ENCODE data around the gene ELMO1. TPM values are rescaled to one million over a fixed set of nuclear protein-coding genes. Genes with fewer than 3 reads are reported as not detected.

Gene ELMO1
- total and polyA plus RNA-seq, 8 donors: 18.2 to 55.3 (median 45.6) TPM

GRCh38 chr7:37394158-37394557 lies 54.5 kb downstream of the ELMO1 start:
- Histone ChIP-seq H3K9me3 (no peaks in the 10 kb centered on the region), H3K27me3 (no peaks in the 10 kb centered on the region), H3K4me1 (peaks cover 8 to 22% of the 10 kb centered on the region in 2 donors), H3K4me3 (no peak overlapping the region), H3K27ac (no peak overlapping the region), H3K36me3 (no peaks in the 10 kb centered on the region)
- intact Hi-C loops (cut with DNase I): no loop called here
- DNase-seq (no peak), ATAC-seq (no peak)
- TF ChIP-seq CTCF (IDR thresholded peaks at IDR 0.05): no peak

- no peaks in the 10 kb centered on the region for H3K36me3 ChIP-seq
- intact Hi-C loops (cut with DNase I): no loop called here
- TF ChIP-seq CTCF (IDR thresholded peaks at IDR 0.05): no peak
- DNase-seq (no peak), ATAC-seq (no peak)
- peaks cover 8 to 22% of the 10 kb centered on the region in 2 donors for H3K4me1 ChIP-seq
- no peaks in the 10 kb centered on the region for H3K27me3 ChIP-seq
- H3K27ac ChIP-seq: peak overlapping the region in 1 of 2 donors; percentile 23
- no peaks in the 10 kb centered on the region for H3K9me3 ChIP-seq
- no peak overlapping the region for H3K4me3 ChIP-seq
Observed at GRCh38 chr7:37393476-37393875, 55.2 kb downstream of the ELMO1 start.

GRCh38 chr7:37392673-37393017 lies 56.0 kb downstream of the ELMO1 start:
- TF ChIP-seq CTCF (IDR thresholded peaks at IDR 0.05): no peak
- Histone ChIP-seq H3K9me3 (no peaks in the 10 kb centered on the region), H3K27ac (peak overlapping the region in 1 of 2 donors; percentile 67), H3K27me3 (no peaks in the 10 kb centered on the region), H3K36me3 (no peaks in the 10 kb centered on the region), H3K4me1 (peaks cover 8 to 22% of the 10 kb centered on the region in 2 donors), H3K4me3 (no peak overlapping the region)
- intact Hi-C loops (cut with DNase I): no loop called here
- ATAC-seq: no peak
- DNase-seq: no peak

- H3K9me3 ChIP-seq: no peaks in the 10 kb centered on the region
- intact Hi-C loops (cut with DNase I): no loop called here
- H3K27me3 ChIP-seq: no peaks in the 10 kb centered on the region
- no peak overlapping the region for H3K4me3 ChIP-seq
- no peaks in the 10 kb centered on the region for H3K36me3 ChIP-seq
- H3K4me1 ChIP-seq: peaks cover 8 to 24% of the 10 kb centered on the region in 2 donors
- peak overlapping the region; percentile 8 to 67 for H3K27ac ChIP-seq
- TF ChIP-seq CTCF (IDR thresholded peaks at IDR 0.05): no peak
- DNase-seq (no peak), ATAC-seq (peak; percentile 63)
Observed at GRCh38 chr7:37391791-37392672, 56.6 kb downstream of the ELMO1 start.

GRCh38 chr7:37390114-37390513 lies 58.5 kb downstream of the ELMO1 start:
- Histone ChIP-seq H3K4me3 (no peak overlapping the region), H3K4me1 (peaks cover 8 to 39% of the 10 kb centered on the region in 2 donors), H3K9me3 (no peaks in the 10 kb centered on the region), H3K36me3 (no peaks in the 10 kb centered on the region), H3K27ac (peak overlapping the region in 1 of 2 donors; percentile 41), H3K27me3 (no peaks in the 10 kb centered on the region)
- DNase-seq (no peak), ATAC-seq (peak; percentile 22)
- no peak for TF ChIP-seq CTCF (IDR thresholded peaks at IDR 0.05)
- intact Hi-C loops (cut with DNase I): no loop called here

All from left lung (tissue), 10 donors.